H1 (cell line): Measurements from ENCODE around the gene PPP1R3E.

Experiments used
- BACH1 ChIP-seq: IDR thresholded peaks from 2 replicates; pipeline ENCODE4 v1.6.1; 2012; ENCODE audit warnings: low read length, improper control_type of control experiment
- CBX8 ChIP-seq: fragments of 300-800, 300-1000 bp; sonication (generic); IDR thresholded peaks from 2 replicates; pipeline ENCODE4 v1.7.1; 2016; ENCODE audit warnings: low read depth, low read length, borderline replicate concordance
- CTCF ChIP-seq, 3 experiments: IDR thresholded peaks; 1 replicate in 2 of 3; 2 replicates in 1 of 3; pipeline versions ENCODE4 v1.5.1 to v1.6.1; 2011; ENCODE audit warnings: low read length in 3 of 3, mild to moderate bottlenecking in 3 of 3, inconsistent platforms in 2 of 3, low read depth in 1 of 3, moderate library complexity in 1 of 3; ENCODE audit not compliant: insufficient read depth in 1 of 3; ENCODE audit errors: control extremely low read depth in 1 of 3
- EZH2 ChIP-seq: fragments of 200-600 bp; sonication (generic); IDR thresholded peaks from 2 replicates; pipeline ENCODE4 v1.7.1; 2012; ENCODE audit warnings: low read depth, mild to moderate bottlenecking, moderate library complexity, low read length, inconsistent platforms; ENCODE audit not compliant: severe bottlenecking
- GTF2F1 ChIP-seq: IDR thresholded peaks from 2 replicates; pipeline ENCODE4 v1.6.1; 2012; ENCODE audit warnings: low read depth, low read length, improper control_type of control experiment, borderline replicate concordance
- POLR2A ChIP-seq, 2 experiments: IDR thresholded peaks; 1 replicate in 1 of 2; 2 replicates in 1 of 2; pipeline ENCODE4 v1.6.1; 2011; ENCODE audit warnings: low read depth in 2 of 2, low read length in 2 of 2, mild to moderate bottlenecking in 2 of 2; ENCODE audit errors: control extremely low read depth in 1 of 2
- SRF ChIP-seq: IDR thresholded peaks from 2 replicates; pipeline ENCODE4 v1.6.1; 2011; ENCODE audit warnings: mild to moderate bottlenecking, low read depth, low read length, moderate library complexity
- TAF1 ChIP-seq: IDR thresholded peaks from 2 replicates; pipeline ENCODE4 v1.6.1; 2011; ENCODE audit warnings: mild to moderate bottlenecking, low read depth, low read length
- USF2 ChIP-seq: IDR thresholded peaks from 2 replicates; pipeline ENCODE4 v1.6.1; 2011; ENCODE audit warnings: low read length, improper control_type of control experiment
- YY1 ChIP-seq: IDR thresholded peaks from 2 replicates; pipeline ENCODE4 v1.6.1; 2011; ENCODE audit warnings: low read depth, mild to moderate bottlenecking, low read length

GRCh38 chr14:23281247-23281646, 21.4 kb downstream of the PPP1R3E start:
- no peak for TF ChIP-seq CTCF (IDR thresholded peaks at IDR 0.05; ENCODE audit: control extremely low read depth in 1 of 3, insufficient read depth in 1 of 3, low read depth in 1 of 3, low read length in 3 of 3)
- TF ChIP-seq POLR2A (IDR thresholded peaks at IDR 0.05; ENCODE audit: control extremely low read depth in 1 of 2, low read depth in 2 of 2, low read length in 2 of 2), result no peak
- no peak for TF ChIP-seq YY1
- TF ChIP-seq GTF2F1, result no peak
- no peak for TF ChIP-seq EZH2
- TF ChIP-seq TAF1, result no peak
- TF ChIP-seq SRF, result no peak
- no peak for TF ChIP-seq BACH1
- TF ChIP-seq CBX8, result no peak
- TF ChIP-seq USF2, result no peak
